Memory B cell (primary cell): ENCODE measurements around the gene KCNQ1OT1.
A peak's percentile ranks its signal among the peaks of the same experiment; 100 is the strongest.

Experiments
- ATAC-seq: fragments of 150-1000 bp; cut with Tn5 transposase; 2 replicates; pipeline ENCODE4 v1.10.0; 2021; ENCODE audit warnings: low read depth, mild to moderate bottlenecking, moderate library complexity
- DNase-seq, 2 donors: peaks; one replicate each; pipeline ENCODE4 v3.0.0; 2022; ENCODE audit warnings: low spot score in 2 of 2
- H3K27ac Mint-ChIP-seq: one replicate; pipeline ENCODE4 v1.8.0; 2022; ENCODE audit warnings: mild to moderate bottlenecking, moderate library complexity, mixed read lengths
- H3K27me3 Mint-ChIP-seq: one replicate; pipeline ENCODE4 v1.8.0; 2022; ENCODE audit warnings: mixed read lengths
- H3K36me3 Mint-ChIP-seq: one replicate; pipeline ENCODE4 v1.8.0; 2022; ENCODE audit warnings: mild to moderate bottlenecking, mixed read lengths
- H3K4me1 Mint-ChIP-seq: one replicate; pipeline ENCODE4 v1.8.0; 2022; ENCODE audit warnings: mixed read lengths
- H3K4me3 Mint-ChIP-seq: one replicate; pipeline ENCODE4 v1.8.0; 2022; ENCODE audit warnings: mild to moderate bottlenecking, moderate library complexity, mixed read lengths
- H3K9me3 Mint-ChIP-seq: one replicate; pipeline ENCODE4 v1.8.0; 2022; ENCODE audit warnings: mixed read lengths

KCNQ1OT1 gene

GRCh38 chr11:2694995-2695939 is 4.5 kb downstream of the KCNQ1OT1 start:
- peak overlapping the region; percentile 11 for H3K4me3 Mint-ChIP-seq
- peaks cover 19% of the 10 kb centered on the region for H3K36me3 Mint-ChIP-seq
- peaks cover 2% of the 10 kb centered on the region for H3K9me3 Mint-ChIP-seq
- H3K27ac Mint-ChIP-seq: no peak overlapping the region
- DNase-seq (no peak), ATAC-seq (no peak)
- H3K4me1 Mint-ChIP-seq: peaks cover 36% of the 10 kb centered on the region
- H3K27me3 Mint-ChIP-seq: no peaks in the 10 kb centered on the region

DNA sequence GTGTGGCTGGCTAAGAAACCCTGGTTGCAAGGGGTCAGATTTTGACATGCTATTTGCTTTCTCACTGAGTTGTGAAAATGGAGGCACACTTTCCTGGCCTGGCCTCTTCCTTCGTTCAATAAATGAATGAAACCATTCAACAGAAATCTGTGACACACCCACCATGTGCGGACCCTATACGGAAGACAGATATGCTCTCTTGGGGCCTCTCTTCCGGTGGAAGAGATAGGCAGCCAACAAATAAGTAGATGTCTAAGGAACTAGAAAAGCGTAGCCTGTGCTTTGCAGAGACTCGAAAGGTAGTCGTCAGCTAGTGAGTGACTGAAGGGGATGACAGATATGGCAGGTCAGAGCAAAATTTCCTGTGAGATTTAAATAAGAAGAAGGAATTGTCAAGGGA is 5.3 kb downstream of the KCNQ1OT1 start:
- Mint-ChIP-seq H3K9me3 (peaks cover 2% of the 10 kb centered on the region), H3K36me3 (peaks cover 19% of the 10 kb centered on the region), H3K4me3 (peak overlapping the region; percentile 10), H3K27ac (peak overlapping the region; percentile 39), H3K4me1 (peaks cover 40% of the 10 kb centered on the region), H3K27me3 (no peaks in the 10 kb centered on the region)
- ATAC-seq (peak; percentile 63), DNase-seq (no peak)

DNA sequence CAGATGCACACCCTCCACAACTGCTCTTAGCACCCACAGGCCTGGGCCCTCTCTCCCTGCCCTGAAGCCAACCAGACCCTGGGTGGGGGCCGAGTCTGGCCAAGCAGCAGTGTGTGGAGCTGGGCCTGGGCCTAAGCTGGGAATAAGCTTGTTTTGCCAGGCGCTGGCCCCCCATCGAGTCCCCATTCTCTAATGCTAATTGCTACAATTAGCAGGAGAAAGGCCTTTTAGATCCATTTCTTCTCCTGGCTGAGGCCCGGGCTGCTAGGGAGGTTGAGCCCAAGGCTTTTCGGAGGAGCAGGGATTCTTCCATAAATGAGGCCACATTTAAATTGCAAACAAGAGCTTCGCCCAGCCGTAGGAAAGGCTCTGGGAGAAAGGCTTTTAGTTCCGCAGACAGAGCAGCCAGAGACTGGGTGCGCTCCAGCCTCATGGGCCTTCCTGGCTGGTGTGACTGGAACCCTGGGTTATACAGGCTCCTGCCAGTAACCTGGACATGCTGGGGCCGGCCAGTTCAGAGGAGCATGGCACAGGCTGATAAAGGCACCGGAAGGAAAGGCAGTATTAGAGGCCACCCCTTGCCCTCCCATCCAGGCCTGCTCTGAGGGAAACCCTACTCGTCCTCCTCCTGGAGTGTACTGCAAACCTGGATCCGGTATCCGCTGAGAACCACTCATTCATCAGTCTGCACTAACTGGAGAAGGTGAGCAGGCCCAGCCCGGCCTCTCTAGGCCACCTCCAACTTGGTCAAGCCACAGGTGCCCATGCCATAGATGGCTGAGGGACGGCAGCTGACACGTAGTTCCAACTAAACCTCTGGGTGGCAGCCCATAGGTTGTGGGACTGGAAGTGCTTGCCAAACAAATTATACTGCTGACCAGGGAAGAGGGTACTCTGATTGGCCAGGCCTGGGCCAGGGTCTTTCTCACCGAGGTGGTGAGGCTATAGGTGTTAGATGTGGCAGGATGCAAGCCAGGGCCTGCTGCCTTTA is 6.2 kb downstream of the KCNQ1OT1 start:
- H3K4me1 Mint-ChIP-seq: peaks cover 35% of the 10 kb centered on the region
- ATAC-seq (no peak), DNase-seq (no peak)
- peaks cover 2% of the 10 kb centered on the region for H3K9me3 Mint-ChIP-seq
- H3K36me3 Mint-ChIP-seq: peaks cover 14% of the 10 kb centered on the region
- peak overlapping the region; percentile 36 for H3K27ac Mint-ChIP-seq
- no peaks in the 10 kb centered on the region for H3K27me3 Mint-ChIP-seq
- H3K4me3 Mint-ChIP-seq: no peak overlapping the region

GRCh38 chr11:2691991-2692875 is 7.6 kb downstream of the KCNQ1OT1 start:
- H3K9me3 Mint-ChIP-seq: no peaks in the 10 kb centered on the region
- H3K4me1 Mint-ChIP-seq: peaks cover 32% of the 10 kb centered on the region
- DNase-seq: no peak
- ATAC-seq: no peak
- H3K36me3 Mint-ChIP-seq: peaks cover 7% of the 10 kb centered on the region
- no peaks in the 10 kb centered on the region for H3K27me3 Mint-ChIP-seq
- H3K27ac Mint-ChIP-seq: peak overlapping the region; percentile 36
- no peak overlapping the region for H3K4me3 Mint-ChIP-seq

DNA sequence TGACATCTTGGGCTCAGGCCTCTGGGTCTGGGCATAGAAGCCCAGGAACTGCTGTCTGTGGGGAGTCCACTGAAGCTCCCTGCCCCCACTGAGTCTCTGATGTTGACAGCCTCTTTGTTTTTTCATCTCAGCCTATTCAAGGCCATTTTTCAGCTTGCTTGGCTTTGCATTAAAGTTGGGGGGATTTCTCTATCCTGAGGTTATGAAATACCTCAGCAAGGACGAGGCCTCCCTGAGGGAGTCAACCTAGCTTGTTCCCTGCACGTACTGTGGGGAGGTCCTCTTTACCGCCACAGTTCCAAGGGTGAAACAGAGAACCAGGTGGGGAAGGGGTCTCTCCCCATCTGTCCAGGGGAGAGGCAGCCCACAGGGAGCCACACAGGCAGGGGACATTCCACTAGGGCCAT is 8.4 kb downstream of the KCNQ1OT1 start:
- Mint-ChIP-seq H3K27ac (peak overlapping the region; percentile 15), H3K9me3 (no peaks in the 10 kb centered on the region), H3K4me3 (no peak overlapping the region), H3K27me3 (no peaks in the 10 kb centered on the region), H3K4me1 (peaks cover 32% of the 10 kb centered on the region), H3K36me3 (peaks cover 7% of the 10 kb centered on the region)
- DNase-seq (no peak), ATAC-seq (no peak)

GRCh38 chr11:2690596-2691354 is 9.0 kb downstream of the KCNQ1OT1 start:
- no peaks in the 10 kb centered on the region for H3K9me3 Mint-ChIP-seq
- peaks cover 5% of the 10 kb centered on the region for H3K36me3 Mint-ChIP-seq
- DNase-seq (no peak), ATAC-seq (no peak)
- H3K27me3 Mint-ChIP-seq: no peaks in the 10 kb centered on the region
- peaks cover 31% of the 10 kb centered on the region for H3K4me1 Mint-ChIP-seq
- no peak overlapping the region for H3K4me3 Mint-ChIP-seq
- H3K27ac Mint-ChIP-seq: no peak overlapping the region

DNA sequence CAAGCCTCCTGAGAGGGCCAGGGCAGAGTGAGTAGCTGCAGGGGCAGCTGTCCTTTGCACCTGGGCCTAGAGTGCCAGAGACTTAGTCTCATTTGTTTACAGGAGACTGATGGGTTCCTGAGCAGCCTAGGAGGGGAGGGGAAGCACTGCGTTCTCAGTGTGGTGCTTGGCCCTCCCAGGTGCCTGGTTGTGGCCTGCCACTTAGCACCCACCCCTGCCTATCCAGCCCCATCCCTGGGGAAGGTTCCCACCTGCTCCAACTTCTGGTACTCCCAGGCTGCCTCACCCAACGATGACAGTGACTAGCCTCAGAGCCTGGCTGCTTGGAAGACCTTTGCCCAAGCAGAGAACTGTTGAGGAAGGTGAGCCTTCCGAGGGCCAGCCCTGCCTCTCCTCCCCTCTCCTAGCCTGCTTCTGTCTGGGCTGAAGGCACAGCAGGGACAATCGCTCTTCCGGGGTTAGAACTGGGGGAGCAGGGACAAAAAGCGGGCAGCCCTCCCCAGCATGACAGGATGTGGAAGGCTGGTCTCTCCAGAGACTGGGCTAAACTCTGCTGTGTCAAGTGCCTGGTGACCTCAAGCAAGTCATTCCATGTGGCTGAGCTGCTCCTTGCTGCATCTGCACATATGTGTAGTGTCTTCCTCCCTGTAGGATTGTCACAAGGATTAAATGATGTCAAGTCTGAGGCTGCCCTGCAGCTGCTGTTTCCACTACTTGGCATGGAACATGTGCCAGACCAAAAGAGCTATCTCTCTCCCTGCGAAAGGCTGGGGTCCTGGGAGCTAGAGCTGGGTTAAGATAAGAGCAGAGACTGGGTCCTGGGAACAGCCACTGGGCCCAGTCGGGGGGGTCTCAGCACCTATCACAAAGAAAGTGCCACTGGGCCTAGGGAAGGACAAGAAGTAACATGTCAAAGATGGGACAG is 9.9 kb downstream of the KCNQ1OT1 start:
- no peaks in the 10 kb centered on the region for H3K27me3 Mint-ChIP-seq
- ATAC-seq (no peak), DNase-seq (no peak)
- H3K4me1 Mint-ChIP-seq: peaks cover 26% of the 10 kb centered on the region
- no peak overlapping the region for H3K4me3 Mint-ChIP-seq
- H3K27ac Mint-ChIP-seq: no peak overlapping the region
- H3K9me3 Mint-ChIP-seq: no peaks in the 10 kb centered on the region
- peaks cover 3% of the 10 kb centered on the region for H3K36me3 Mint-ChIP-seq

DNA sequence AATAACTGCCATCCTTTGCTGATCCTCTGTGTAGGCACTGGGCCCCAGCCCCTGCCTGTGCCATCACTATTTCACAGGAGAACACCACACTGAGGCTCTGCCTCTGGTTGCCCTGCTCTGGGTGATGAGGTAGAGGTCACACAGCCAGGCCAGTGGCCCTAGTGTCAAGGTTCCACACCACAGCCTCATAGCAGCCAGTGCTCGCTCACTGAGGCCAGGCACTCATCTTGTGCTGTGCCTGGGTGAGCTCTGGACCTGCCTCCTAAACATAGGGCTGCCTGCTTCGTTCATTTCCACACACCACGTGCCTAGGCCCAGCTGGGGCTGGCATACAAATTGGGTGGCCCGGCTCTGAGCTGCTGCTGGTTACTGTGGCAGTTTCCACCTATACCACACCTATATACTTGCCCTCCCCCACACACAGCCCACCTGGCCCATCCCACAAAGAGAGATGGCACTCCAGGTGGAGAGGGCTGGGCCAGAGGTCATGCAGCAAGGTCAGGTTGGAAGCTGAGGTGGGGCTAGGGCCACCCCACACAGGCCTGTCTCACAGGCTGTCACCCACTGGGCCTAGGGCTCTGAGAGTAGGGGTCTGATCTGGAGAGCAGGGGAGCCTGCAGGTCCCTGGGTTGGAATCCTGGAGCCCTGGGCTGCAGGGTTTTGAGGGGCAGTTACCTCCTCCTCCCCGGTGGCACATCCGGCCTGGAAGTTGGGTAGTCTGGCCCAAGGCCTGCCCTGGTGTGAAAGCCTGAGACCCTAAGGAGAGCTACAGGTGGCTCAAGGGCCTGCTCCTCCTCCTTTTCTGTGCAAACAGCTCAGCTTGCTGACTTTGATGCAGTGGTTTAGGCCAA is 11.2 kb downstream of the KCNQ1OT1 start:
- Mint-ChIP-seq H3K9me3 (no peaks in the 10 kb centered on the region), H3K36me3 (peaks cover 1% of the 10 kb centered on the region), H3K4me3 (no peak overlapping the region), H3K27ac (no peak overlapping the region), H3K27me3 (no peaks in the 10 kb centered on the region), H3K4me1 (peaks cover 15% of the 10 kb centered on the region)
- ATAC-seq (no peak), DNase-seq (no peak)

- Mint-ChIP-seq H3K4me3 (no peak overlapping the region), H3K27ac (no peak overlapping the region), H3K36me3 (peaks cover 1% of the 10 kb centered on the region), H3K4me1 (peaks cover 14% of the 10 kb centered on the region), H3K27me3 (no peaks in the 10 kb centered on the region), H3K9me3 (no peaks in the 10 kb centered on the region)
- no peak for ATAC-seq
- DNase-seq: no peak
These were observed 12.0 kb downstream of the KCNQ1OT1 start for GRCh38 chr11:2687782-2688191.

DNA sequence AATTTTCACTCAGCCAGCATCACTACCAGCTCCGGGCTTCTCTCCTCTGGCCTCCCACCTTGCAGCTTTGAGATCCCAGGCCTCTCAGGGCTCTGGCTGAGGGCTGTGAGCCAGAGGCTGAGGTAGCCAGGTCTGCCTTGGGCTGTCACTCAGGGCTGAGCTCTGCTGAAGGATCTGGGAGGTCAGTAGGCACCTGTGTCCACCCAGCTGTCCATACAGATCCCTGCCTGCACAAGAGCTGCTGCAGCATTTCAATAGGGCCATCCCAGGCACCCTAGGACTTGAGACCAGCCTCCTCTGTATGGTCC is 12.6 kb downstream of the KCNQ1OT1 start:
- ATAC-seq (no peak), DNase-seq (no peak)
- Mint-ChIP-seq H3K27me3 (no peaks in the 10 kb centered on the region), H3K4me1 (peaks cover 12% of the 10 kb centered on the region), H3K9me3 (no peaks in the 10 kb centered on the region), H3K36me3 (peaks cover 3% of the 10 kb centered on the region), H3K4me3 (no peak overlapping the region), H3K27ac (no peak overlapping the region)

DNA sequence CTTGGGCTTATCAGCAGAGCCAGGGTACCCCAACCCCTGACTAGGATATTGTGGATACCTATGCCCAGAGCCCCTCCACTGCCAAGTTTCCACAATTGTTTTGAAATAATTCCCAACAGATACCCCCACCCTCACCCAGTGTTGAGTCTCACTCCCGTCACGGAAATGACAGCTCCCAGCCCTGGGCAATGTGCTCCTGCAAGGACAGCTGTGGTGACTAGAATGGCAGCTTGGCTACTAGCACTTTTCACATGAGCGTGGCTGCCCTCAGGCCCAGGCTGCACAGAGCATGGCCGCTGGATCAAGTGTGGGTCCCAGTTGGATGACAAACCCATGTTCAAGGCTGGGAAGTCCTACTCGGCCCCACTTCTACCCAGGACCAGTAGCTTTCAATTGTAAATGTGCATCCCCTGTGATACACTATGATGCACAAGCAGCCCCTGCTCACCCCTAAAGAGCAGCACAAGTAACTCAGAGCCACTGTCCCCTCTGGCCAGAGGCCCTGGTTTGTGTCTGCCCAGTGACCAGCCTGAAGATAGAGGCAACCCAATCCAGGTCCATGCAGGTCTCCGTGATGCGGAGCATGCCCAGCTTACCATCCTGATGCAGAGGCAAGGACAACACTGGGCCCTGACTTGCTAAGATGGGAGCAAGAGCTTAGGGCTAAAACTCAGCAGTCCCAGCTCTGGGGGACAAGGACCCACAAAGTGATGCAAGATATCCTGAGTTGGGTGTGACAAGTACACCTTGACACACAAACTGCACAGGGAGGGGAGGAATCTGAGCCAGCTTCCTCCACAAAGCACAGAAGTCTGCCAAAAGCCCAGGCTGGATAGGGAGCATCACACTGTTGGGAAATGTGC is 13.2 kb downstream of the KCNQ1OT1 start:
- DNase-seq (no peak), ATAC-seq (no peak)
- H3K27ac Mint-ChIP-seq: no peak overlapping the region

More for the DNA sequence above, 13.2 kb downstream of the KCNQ1OT1 start:
- Mint-ChIP-seq H3K9me3 (no peaks in the 10 kb centered on the region), H3K36me3 (peaks cover 5% of the 10 kb centered on the region), H3K27me3 (no peaks in the 10 kb centered on the region), H3K4me3 (no peak overlapping the region), H3K4me1 (peaks cover 12% of the 10 kb centered on the region)
